Measurements from ENCODE around the gene CYLD.
A peak's percentile ranks its signal among the peaks of the same experiment; 100 is the strongest.

The CYLD gene

GRCh38 chr16:50741781-50742575, at the start of gene CYLD:
TSS of gene CYLD (plus strand) at chr16:50742086. CDS start at chr16:50749699, 7,613 bp downstream.
- Histone ChIP-seq H3K27me3 (ENCODE audit: insufficient read depth, low read length) (no peaks in the 10 kb centered on the region), H3K4me3 (ENCODE audit: low read length) (peak within 1 kb of the TSS; percentile 82), H3K9ac (ENCODE audit: low read depth, low read length) (peak within 1 kb of the TSS; percentile 66; the same call in 1 of the 2 replicates), H3K4me1 (ENCODE audit: insufficient read depth, low read length) (peaks cover 25% of the 10 kb centered on the region), H3K36me3 (ENCODE audit: insufficient read depth, low read depth, low read length) (no peaks in the 10 kb centered on the region), H3K27ac (ENCODE audit: low read length) (no peak within 1 kb of the TSS), H3K9me3 (ENCODE audit: insufficient read depth, low read depth, low read length) (no peaks in the 10 kb centered on the region)

GRCh38 chr16:50692644-50692998, 49.3 kb upstream of the CYLD start:
- no peaks in the 10 kb centered on the region for H3K4me1 ChIP-seq (ENCODE audit: insufficient read depth, low read length)
- no peaks in the 10 kb centered on the region for H3K36me3 ChIP-seq (ENCODE audit: insufficient read depth, low read depth, low read length)
- H3K4me3 ChIP-seq (ENCODE audit: low read length) = no peak overlapping the region
- no peak overlapping the region for H3K27ac ChIP-seq (ENCODE audit: low read length)
- no peak overlapping the region for H3K9ac ChIP-seq (ENCODE audit: low read depth, low read length)
- H3K9me3 ChIP-seq (ENCODE audit: insufficient read depth, low read depth, low read length) = no peaks in the 10 kb centered on the region
- H3K27me3 ChIP-seq (ENCODE audit: insufficient read depth, low read length) = peaks cover 42% of the 10 kb centered on the region

GRCh38 chr16:50692999-50693781, 48.7 kb upstream of the CYLD start, which contains the start of gene NOD2:
TSS of gene NOD2 (plus strand) at chr16:50693606. CDS start at chr16:50699496, 5,890 bp downstream.
- Histone ChIP-seq H3K9ac (ENCODE audit: low read depth, low read length) (peak within 1 kb of the TSS; percentile 49; the same call in 1 of the 2 replicates), H3K27ac (ENCODE audit: low read length) (no peak within 1 kb of the TSS), H3K4me3 (ENCODE audit: low read length) (peak within 1 kb of the TSS; percentile 69)

DNA sequence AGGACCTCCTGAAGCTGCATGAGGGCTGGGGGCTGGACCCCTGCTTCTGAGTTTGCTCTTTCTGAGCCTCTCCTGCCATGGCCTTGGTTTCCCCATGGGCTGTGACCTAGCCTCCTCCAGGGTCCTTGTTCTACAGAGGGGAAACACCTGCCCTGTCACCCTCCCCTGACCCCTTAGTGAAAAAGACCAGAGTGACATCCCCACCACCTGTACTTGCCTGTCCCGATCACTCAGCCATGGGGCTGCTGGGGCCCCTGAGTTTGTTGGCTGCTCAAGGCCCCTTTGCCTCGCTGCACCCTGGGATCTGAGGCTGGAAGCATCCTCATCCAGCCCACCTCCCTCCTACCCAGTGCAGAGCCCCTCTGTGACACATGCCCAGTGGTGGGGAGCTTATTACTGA, 47.7 kb upstream of the CYLD start:
- no peaks in the 10 kb centered on the region for H3K36me3 ChIP-seq (ENCODE audit: insufficient read depth, low read depth, low read length)
- H3K9ac ChIP-seq (ENCODE audit: low read depth, low read length) = no peak overlapping the region
- H3K4me1 ChIP-seq (ENCODE audit: insufficient read depth, low read length) = no peaks in the 10 kb centered on the region
- H3K27ac ChIP-seq (ENCODE audit: low read length) = no peak overlapping the region
- H3K27me3 ChIP-seq (ENCODE audit: insufficient read depth, low read length) = peaks cover 42% of the 10 kb centered on the region
- no peak overlapping the region for H3K4me3 ChIP-seq (ENCODE audit: low read length)
- no peaks in the 10 kb centered on the region for H3K9me3 ChIP-seq (ENCODE audit: insufficient read depth, low read depth, low read length)

More at GRCh38 chr16:50692999-50693781, 48.7 kb upstream of the CYLD start, which contains the start of gene NOD2:
- H3K9me3 ChIP-seq (ENCODE audit: insufficient read depth, low read depth, low read length) = no peaks in the 10 kb centered on the region
- no peaks in the 10 kb centered on the region for H3K36me3 ChIP-seq (ENCODE audit: insufficient read depth, low read depth, low read length)
- H3K27me3 ChIP-seq (ENCODE audit: insufficient read depth, low read length) = peaks cover 42% of the 10 kb centered on the region
- no peaks in the 10 kb centered on the region for H3K4me1 ChIP-seq (ENCODE audit: insufficient read depth, low read length)

- H3K4me1 ChIP-seq (ENCODE audit: insufficient read depth, low read length) = no peaks in the 10 kb centered on the region
- no peaks in the 10 kb centered on the region for H3K9me3 ChIP-seq (ENCODE audit: insufficient read depth, low read depth, low read length)
- H3K36me3 ChIP-seq (ENCODE audit: insufficient read depth, low read depth, low read length) = no peaks in the 10 kb centered on the region
- H3K9ac ChIP-seq (ENCODE audit: low read depth, low read length) = no peak overlapping the region
- H3K27ac ChIP-seq (ENCODE audit: low read length) = no peak overlapping the region
- H3K4me3 ChIP-seq (ENCODE audit: low read length) = no peak overlapping the region
- H3K27me3 ChIP-seq (ENCODE audit: insufficient read depth, low read length) = peaks cover 42% of the 10 kb centered on the region
Observed at GRCh38 chr16:50695017-50696000, 46.6 kb upstream of the CYLD start.

GRCh38 chr16:50696126-50696525, 45.8 kb upstream of the CYLD start:
- Histone ChIP-seq H3K9me3 (ENCODE audit: insufficient read depth, low read depth, low read length) (no peaks in the 10 kb centered on the region), H3K27me3 (ENCODE audit: insufficient read depth, low read length) (peaks cover 40% of the 10 kb centered on the region), H3K4me3 (ENCODE audit: low read length) (no peak overlapping the region), H3K9ac (ENCODE audit: low read depth, low read length) (no peak overlapping the region), H3K27ac (ENCODE audit: low read length) (no peak overlapping the region), H3K36me3 (ENCODE audit: insufficient read depth, low read depth, low read length) (no peaks in the 10 kb centered on the region), H3K4me1 (ENCODE audit: insufficient read depth, low read length) (no peaks in the 10 kb centered on the region)

DNA sequence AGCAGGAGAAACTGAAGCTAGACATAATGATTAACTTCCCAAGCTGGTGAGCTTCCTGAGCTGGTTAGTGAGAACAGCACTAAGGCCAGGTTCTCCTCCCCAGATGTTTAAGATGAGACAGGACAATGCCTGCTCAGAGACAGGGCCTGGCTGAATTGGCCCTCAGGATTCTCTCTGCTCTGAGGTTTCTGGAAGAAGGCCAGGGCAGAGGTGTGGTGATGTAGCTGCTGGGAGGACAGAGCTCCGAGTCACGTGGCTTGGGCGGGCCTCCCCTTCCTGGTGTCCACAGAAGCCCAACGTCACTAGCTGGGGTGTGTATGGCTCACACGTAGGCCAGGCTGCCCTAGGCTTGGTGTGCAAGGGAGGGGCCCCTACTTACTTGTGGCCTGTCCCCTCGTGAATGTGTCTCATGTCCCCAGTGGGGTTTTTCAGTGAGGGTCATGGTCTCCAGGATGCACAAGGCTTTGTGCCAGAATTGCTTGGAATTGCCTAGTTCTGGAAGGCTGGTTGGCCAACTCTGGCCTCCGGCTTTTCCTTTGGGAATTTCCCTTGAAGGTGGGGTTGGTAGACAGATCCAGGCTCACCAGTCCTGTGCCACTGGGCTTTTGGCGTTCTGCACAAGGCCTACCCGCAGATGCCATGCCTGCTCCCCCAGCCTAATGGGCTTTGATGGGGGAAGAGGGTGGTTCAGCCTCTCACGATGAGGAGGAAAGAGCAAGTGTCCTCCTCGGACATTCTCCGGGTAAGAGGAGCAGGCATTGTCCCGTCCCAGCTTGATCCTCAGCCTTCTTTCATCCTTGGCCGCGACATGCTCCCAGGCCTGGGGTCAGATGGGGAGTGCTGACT, 45.1 kb upstream of the CYLD start:
- H3K4me1 ChIP-seq (ENCODE audit: insufficient read depth, low read length) = no peaks in the 10 kb centered on the region
- no peak overlapping the region for H3K27ac ChIP-seq (ENCODE audit: low read length)
- no peak overlapping the region for H3K9ac ChIP-seq (ENCODE audit: low read depth, low read length)

DNA sequence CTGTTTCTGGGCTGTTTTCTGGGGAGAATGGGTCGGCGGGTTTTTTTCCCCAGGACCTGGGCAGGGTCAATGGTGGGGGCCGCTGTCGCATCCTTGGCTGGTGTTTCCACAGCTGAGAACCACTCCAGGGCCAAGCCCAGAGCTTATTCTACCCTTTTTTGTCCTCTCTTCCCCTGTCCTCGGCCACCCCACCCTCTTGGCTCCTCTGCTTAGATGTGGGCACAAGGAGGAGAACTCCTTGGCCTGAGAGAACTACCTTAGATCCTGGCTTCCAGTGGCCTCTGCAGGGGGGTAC, 44.5 kb upstream of the CYLD start:
- H3K27ac ChIP-seq (ENCODE audit: low read length) = no peak overlapping the region
- no peak overlapping the region for H3K9ac ChIP-seq (ENCODE audit: low read depth, low read length)
- no peak overlapping the region for H3K4me3 ChIP-seq (ENCODE audit: low read length)

More for the DNA sequence above, 45.1 kb upstream of the CYLD start:
- H3K4me3 ChIP-seq (ENCODE audit: low read length) = no peak overlapping the region
- H3K9me3 ChIP-seq (ENCODE audit: insufficient read depth, low read depth, low read length) = no peaks in the 10 kb centered on the region
- H3K27me3 ChIP-seq (ENCODE audit: insufficient read depth, low read length) = peaks cover 34% of the 10 kb centered on the region
- no peaks in the 10 kb centered on the region for H3K36me3 ChIP-seq (ENCODE audit: insufficient read depth, low read depth, low read length)

DNA sequence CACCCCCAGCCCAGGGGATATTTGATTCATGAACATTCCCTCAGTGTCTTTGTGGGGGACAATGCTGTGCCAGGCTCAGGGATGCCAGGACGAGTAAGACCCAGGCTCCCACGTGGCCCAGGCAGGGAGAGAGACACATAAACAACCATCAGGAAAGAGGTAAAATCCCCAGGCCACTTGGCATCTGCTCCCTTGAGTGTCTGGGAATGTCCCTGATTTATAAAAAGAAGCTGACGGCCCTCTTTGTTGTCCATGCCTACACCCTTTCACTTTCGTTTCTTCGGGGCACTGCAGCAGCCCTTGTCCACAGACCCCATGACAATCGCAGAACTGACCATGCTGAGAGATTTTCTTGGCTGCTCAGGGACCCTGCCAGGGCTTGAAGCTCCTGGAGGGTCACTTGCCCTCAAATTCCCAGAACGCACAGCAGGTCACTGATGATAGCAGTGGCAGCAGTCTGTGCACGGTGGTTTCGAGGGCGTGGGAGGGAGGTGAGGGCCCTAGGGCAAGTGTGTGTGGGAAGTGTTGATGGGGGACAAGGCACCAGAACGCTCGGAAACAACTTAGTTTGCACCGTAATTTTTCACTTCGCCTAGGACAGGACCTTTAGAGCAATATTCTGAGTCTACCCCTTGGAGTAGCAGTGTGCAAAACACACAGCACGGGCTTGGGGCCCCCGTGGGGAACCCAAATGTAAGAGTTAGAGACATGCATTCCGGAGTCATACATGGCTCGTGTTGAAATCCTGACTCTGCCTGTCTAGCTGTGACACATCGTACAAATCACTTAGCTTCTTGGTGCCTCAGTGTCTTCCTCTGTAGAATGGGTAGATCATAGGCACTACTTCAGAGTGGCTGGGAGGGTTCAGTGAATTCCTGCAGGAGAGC, 43.8 kb upstream of the CYLD start:
- Histone ChIP-seq H3K9me3 (ENCODE audit: insufficient read depth, low read depth, low read length) (no peaks in the 10 kb centered on the region), H3K9ac (ENCODE audit: low read depth, low read length) (no peak overlapping the region), H3K27me3 (ENCODE audit: insufficient read depth, low read length) (peaks cover 22% of the 10 kb centered on the region), H3K27ac (ENCODE audit: low read length) (no peak overlapping the region), H3K4me3 (ENCODE audit: low read length) (no peak overlapping the region), H3K4me1 (ENCODE audit: insufficient read depth, low read length) (no peaks in the 10 kb centered on the region), H3K36me3 (ENCODE audit: insufficient read depth, low read depth, low read length) (no peaks in the 10 kb centered on the region)

More for the DNA sequence above, 44.5 kb upstream of the CYLD start:
- H3K36me3 ChIP-seq (ENCODE audit: insufficient read depth, low read depth, low read length) = no peaks in the 10 kb centered on the region
- H3K27me3 ChIP-seq (ENCODE audit: insufficient read depth, low read length) = peaks cover 29% of the 10 kb centered on the region
- H3K9me3 ChIP-seq (ENCODE audit: insufficient read depth, low read depth, low read length) = no peaks in the 10 kb centered on the region
- no peaks in the 10 kb centered on the region for H3K4me1 ChIP-seq (ENCODE audit: insufficient read depth, low read length)

Data from iPS-20b (cell line).